ENCODE measurements around the gene HOXB6.

DNA sequence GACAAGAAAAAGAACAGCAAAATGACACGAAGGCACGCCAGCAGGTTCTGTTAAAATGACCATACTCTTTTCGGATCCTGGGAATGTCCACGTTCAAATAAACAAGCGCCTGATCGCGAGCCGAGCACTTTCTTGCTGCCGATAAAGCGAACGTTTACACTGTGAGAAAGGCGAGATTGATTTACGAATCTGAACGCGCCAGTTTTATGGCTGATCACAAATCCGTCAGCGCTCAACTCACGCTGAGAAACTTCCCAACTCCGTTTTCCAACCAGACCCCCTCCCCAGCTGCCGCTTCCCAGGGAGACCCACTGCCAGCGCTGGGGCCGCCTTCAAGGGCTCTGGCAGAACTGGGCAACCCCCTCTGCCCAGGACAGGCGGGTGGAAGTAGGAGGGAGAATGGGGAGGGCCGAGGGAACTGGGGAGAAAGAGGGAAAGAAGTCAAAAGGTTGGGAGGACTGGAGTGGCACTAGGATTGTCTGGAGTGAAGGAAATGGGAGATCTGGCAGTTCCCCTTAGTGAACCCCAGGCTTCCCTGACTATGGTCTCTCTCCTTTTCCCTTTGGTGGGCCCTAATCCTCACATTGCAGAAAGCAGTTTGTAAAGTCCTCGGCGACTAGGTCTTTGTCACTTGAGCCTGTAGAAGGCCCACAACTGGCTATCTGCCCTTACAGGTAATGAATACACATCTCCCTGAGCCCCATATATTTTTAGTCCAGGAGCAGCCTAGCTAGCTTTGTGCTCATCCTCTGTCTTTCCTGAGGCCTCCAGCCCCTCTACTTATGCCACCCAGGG, 33.6 kb downstream of the HOXB6 start:
- TF ChIP-seq CTCF (IDR thresholded peaks at IDR 0.05) (no peak), POLR2AphosphoS5 (IDR thresholded peaks at IDR 0.05) (no peak), POLR2A (IDR thresholded peaks at IDR 0.05) (no peak)

Measured in upper lobe of left lung (tissue), 4 donors.